ENCODE data around the gene S100A1. TPM values are rescaled to one million over a fixed set of nuclear protein-coding genes. Genes with fewer than 3 reads are reported as not detected.

S100A1 gene
- total RNA-seq, 4 donors from 2014 or later: 2.4 to 8.3 (median 2.8) TPM

DNA sequence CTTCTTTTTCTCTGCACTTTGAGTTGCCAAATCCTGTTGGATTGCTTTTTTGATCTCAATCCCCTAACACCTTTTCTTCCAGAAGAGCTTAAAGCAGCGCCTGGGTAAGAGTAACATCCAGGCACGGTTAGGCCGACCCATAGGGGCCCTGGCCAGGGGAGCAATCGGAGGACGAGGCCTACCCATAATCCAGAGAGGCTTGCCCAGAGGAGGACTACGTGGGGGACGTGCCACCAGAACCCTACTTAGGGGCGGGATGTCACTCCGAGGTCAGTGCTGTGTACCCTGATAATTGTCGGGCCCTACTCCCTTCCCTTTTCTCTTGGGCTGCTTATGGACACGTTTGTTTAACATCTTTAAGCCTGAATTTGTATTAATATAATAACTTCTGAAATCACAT is 13.9 kb downstream of the S100A1 start:
- WGBS, 2 donors (ENCODE audit: low coverage in 1 of 2): 73 to 79% methylated on average over 8 of the region's 11 CpGs
- Histone ChIP-seq H3K9me3 (no peaks in the 10 kb centered on the region), H3K27me3 (no peaks in the 10 kb centered on the region), H3K4me3 (no peak overlapping the region), H3K36me3 (peaks cover 0 to 100% of the 10 kb centered on the region in 2 donors), H3K27ac (no peak overlapping the region), H3K4me1 (peaks cover 0 to 66% (median 8%) of the 10 kb centered on the region in 3 donors)
- ATAC-seq: no peak
- TF ChIP-seq POLR2AphosphoS5 (IDR thresholded peaks at IDR 0.05) (no peak), EP300 (IDR thresholded peaks at IDR 0.05) (no peak), POLR2A (IDR thresholded peaks at IDR 0.05) (no peak)
- TF ChIP-seq, protein P1, sequence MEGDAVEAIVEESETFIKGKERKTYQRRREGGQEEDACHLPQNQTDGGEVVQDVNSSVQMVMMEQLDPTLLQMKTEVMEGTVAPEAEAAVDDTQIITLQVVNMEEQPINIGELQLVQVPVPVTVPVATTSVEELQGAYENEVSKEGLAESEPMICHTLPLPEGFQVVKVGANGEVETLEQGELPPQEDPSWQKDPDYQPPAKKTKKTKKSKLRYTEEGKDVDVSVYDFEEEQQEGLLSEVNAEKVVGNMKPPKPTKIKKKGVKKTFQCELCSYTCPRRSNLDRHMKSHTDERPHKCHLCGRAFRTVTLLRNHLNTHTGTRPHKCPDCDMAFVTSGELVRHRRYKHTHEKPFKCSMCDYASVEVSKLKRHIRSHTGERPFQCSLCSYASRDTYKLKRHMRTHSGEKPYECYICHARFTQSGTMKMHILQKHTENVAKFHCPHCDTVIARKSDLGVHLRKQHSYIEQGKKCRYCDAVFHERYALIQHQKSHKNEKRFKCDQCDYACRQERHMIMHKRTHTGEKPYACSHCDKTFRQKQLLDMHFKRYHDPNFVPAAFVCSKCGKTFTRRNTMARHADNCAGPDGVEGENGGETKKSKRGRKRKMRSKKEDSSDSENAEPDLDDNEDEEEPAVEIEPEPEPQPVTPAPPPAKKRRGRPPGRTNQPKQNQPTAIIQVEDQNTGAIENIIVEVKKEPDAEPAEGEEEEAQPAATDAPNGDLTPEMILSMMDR (IDR thresholded peaks at IDR 0.05): no peak

DNA sequence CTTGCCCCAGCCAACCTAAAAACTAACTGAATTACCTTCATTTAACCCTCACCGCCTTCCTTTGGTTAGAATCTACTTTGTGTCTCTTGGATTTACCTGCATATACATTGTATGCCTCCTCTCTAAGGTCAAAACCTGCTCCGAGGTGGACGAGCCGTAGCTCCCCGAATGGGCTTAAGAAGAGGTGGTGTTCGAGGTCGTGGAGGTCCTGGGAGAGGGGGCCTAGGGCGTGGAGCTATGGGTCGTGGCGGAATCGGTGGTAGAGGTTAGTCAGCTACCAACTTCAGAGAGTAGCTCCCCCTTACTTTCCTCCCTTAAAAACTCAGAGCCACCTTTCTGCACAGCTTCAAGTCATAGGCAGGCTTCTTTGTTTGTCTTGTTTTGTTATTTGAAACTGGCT is 14.9 kb downstream of the S100A1 start:
- Histone ChIP-seq H3K9me3 (no peaks in the 10 kb centered on the region), H3K4me3 (no peak overlapping the region), H3K27ac (peak overlapping the region in 2 of 4 donors; percentile 24 to 53), H3K36me3 (peaks cover 0 to 91% of the 10 kb centered on the region in 2 donors), H3K4me1 (peaks cover 0 to 57% (median 8%) of the 10 kb centered on the region in 3 donors), H3K27me3 (no peaks in the 10 kb centered on the region)
- WGBS, 2 donors (ENCODE audit: low coverage in 1 of 2): 83 to 86% methylated on average over 9 to 11 of the region's 11 CpGs
- ATAC-seq: no peak
- no peak for TF ChIP-seq POLR2AphosphoS5 (IDR thresholded peaks at IDR 0.05)
- no peak for TF ChIP-seq POLR2A (IDR thresholded peaks at IDR 0.05)
- TF ChIP-seq EP300 (IDR thresholded peaks at IDR 0.05): no peak
- TF ChIP-seq, protein P1 (IDR thresholded peaks at IDR 0.05): no peak

DNA sequence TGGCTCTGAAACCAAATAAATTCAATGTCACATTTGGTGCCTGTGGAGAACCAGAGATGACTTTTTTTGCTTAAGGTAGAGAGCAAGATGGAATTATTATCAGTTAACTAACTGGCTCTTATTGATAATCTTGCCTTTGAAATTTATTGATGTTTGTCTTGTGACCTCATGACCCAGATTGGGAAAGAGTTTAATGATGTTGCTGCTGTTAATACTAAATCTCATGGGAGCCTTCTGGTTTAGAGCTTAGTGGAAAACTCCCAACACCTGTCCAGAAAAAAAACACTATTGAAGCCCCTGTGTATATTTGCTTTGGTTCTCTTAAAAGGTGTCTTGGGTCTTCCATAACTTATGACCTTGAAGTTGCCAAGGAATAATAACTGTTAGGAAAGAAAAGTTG is 15.6 kb downstream of the S100A1 start:
- peaks cover 0 to 84% of the 10 kb centered on the region in 2 donors for H3K36me3 ChIP-seq
- peaks cover 0 to 51% (median 8%) of the 10 kb centered on the region in 3 donors for H3K4me1 ChIP-seq
- ATAC-seq: no peak
- TF ChIP-seq, protein P1 (IDR thresholded peaks at IDR 0.05): no peak
- no peak for TF ChIP-seq POLR2A (IDR thresholded peaks at IDR 0.05)
- TF ChIP-seq POLR2AphosphoS5 (IDR thresholded peaks at IDR 0.05): no peak
- no peak for TF ChIP-seq EP300 (IDR thresholded peaks at IDR 0.05)
- H3K9me3 ChIP-seq: no peaks in the 10 kb centered on the region
- H3K4me3 ChIP-seq: no peak overlapping the region
- peak overlapping the region in 2 of 4 donors; percentile 47 to 53 for H3K27ac ChIP-seq
- H3K27me3 ChIP-seq: no peaks in the 10 kb centered on the region

DNA sequence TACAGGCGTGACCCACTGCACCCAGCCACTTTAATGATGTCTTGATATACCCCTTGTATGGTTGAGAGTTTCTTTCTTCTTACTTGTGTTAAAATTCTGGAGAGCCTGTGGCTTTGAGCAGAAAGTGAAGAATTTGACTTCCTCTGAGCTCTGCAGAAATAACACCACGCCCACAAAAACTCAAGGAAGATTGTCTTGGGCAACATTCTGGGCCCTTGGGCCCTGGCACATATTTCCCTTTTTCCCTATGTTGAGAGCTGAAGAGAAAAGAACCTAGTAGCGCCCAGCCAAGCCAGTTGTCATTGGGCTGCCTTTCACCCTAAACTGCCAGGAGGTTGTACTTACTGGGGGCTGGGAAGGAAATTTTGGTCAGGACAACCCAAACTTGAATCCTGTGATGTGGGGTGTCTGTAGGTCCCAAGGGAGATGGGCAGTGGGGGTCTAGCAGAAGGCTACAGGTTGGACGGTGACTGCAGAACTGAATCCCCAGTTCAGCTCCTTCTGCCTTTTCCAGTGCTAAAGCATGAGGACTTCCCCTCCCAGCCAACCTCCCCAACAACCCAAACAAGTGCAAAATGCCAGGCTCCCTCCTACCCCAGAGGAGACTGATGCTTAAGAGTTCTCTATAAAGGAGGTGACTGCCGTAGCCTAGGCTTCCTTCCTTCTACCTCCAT is 18.6 kb downstream of the S100A1 start:
- Histone ChIP-seq H3K27ac (peak overlapping the region in 2 of 4 donors; percentile 25 to 55), H3K36me3 (peaks cover 0 to 54% of the 10 kb centered on the region in 2 donors), H3K9me3 (no peaks in the 10 kb centered on the region), H3K4me3 (no peak overlapping the region), H3K4me1 (peaks cover 0 to 31% (median 8%) of the 10 kb centered on the region in 3 donors), H3K27me3 (no peaks in the 10 kb centered on the region)
- WGBS, 2 donors (ENCODE audit: low coverage in 1 of 2): 83% methylated on average over 4 of the region's 5 CpGs; no CpG with 5 or more reads in 1 of the 2 donors
- no peak for TF ChIP-seq EP300 (IDR thresholded peaks at IDR 0.05)
- TF ChIP-seq POLR2A (IDR thresholded peaks at IDR 0.05): no peak
- TF ChIP-seq POLR2AphosphoS5 (IDR thresholded peaks at IDR 0.05): no peak
- peak; percentile 60 for ATAC-seq

DNA sequence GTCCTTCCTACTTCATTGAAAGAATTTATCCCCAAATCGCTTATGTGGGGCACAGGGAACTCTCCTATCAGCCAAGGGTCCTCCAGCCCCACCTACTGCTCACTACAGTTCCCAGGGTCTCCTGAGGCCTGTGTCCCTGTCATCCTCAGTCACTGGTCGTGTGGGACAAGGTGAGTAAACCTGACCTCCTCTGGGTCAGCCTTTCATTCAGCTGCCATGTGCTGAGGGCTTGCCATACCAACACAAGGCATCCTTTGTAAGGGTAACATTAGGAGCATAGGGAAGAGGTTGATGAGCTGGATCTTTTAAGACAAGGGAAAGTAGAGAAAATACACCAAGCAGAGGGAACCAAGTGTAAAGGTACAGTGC is 19.1 kb downstream of the S100A1 start:
- H3K4me1 ChIP-seq: peaks cover 0 to 31% (median 8%) of the 10 kb centered on the region in 3 donors
- 51 to 57% methylated on average over 1 to 2 of the region's 2 CpGs for WGBS, 2 donors (ENCODE audit: low coverage in 1 of 2)
- H3K36me3 ChIP-seq: peaks cover 0 to 49% of the 10 kb centered on the region in 2 donors
- H3K9me3 ChIP-seq: no peaks in the 10 kb centered on the region
- no peak for TF ChIP-seq POLR2AphosphoS5 (IDR thresholded peaks at IDR 0.05)
- TF ChIP-seq EP300 (IDR thresholded peaks at IDR 0.05): no peak
- TF ChIP-seq, protein P1 (IDR thresholded peaks at IDR 0.05): no peak
- TF ChIP-seq POLR2A (IDR thresholded peaks at IDR 0.05): no peak
- no peak overlapping the region for H3K4me3 ChIP-seq
- peak overlapping the region in 2 of 4 donors; percentile 25 to 55 for H3K27ac ChIP-seq
- ATAC-seq: no peak
- no peaks in the 10 kb centered on the region for H3K27me3 ChIP-seq
